Testis (tissue), 3 donors: ENCODE data around the gene MC1R. TPM values are rescaled to one million over a fixed set of nuclear protein-coding genes. Genes with fewer than 3 reads are reported as not detected.

Experiments
- DNase-seq: peaks from one replicate; pipeline ENCODE4 v3.0.0-alpha.2; 2019
- H3K27ac ChIP-seq, 2 donors: fragments of 200-600 bp; sonication (generic); one replicate each; pipeline ENCODE4 v1.5.1; 2019
- H3K27me3 ChIP-seq: fragments of 200-600 bp; sonication (generic); one replicate; pipeline ENCODE4 v1.5.1; 2019
- H3K36me3 ChIP-seq: fragments of 200-600 bp; sonication (generic); one replicate; pipeline ENCODE4 v1.5.1; 2017; ENCODE audit warnings: low read depth; ENCODE audit errors: missing control alignments
- H3K4me1 ChIP-seq: fragments of 200-600 bp; sonication (generic); one replicate; pipeline ENCODE4 v1.5.1; 2019
- H3K4me3 ChIP-seq, 2 donors: fragments of 200-600 bp; sonication (generic); one replicate each; pipeline ENCODE4 v1.5.1; 2017 to 2019
- H3K9me3 ChIP-seq: fragments of 200-600 bp; sonication (generic); one replicate; pipeline ENCODE4 v1.5.1; 2017
- POLR2A ChIP-seq: fragments of 450-650 bp; IDR thresholded peaks from one replicate; pipeline ENCODE4 v1.6.1; 2017; ENCODE audit warnings: antibody characterized with exemption, mild to moderate bottlenecking, moderate library complexity
- WGBS, 2 donors: methylation state at CpG; one replicate each; pipeline ENCODE4 v1.1.5; 2018; 5-methylcytosine and 5-hydroxymethylcytosine counted together
- intact Hi-C: fragments of 100-400 bp; cut with DNase I; formaldehyde crosslinking; loops from one replicate; pipeline ENCODE4 v1.15.1; 2023; ENCODE audit warnings: low total_unique reads
- polyA plus RNA-seq: library from polyadenylated mRNA; stranded (reverse); fragments of 350-450 nt; fragmentation: Illumina TruSeq; extraction: RNeasy Lipid Tissue Mini Kit (QIAGEN cat#74804); gene quantifications from one replicate; pipeline ENCODE4 v1.2.3, GENCODE V29; 2014; ENCODE audit warnings: low read depth, low replicate concordance; ENCODE audit not compliant: insufficient read depth
- total RNA-seq, 2 donors: library from RNA; depleted of rRNA; stranded (reverse); fragments of >200 nt; gene quantifications; one replicate each; pipeline ENCODE4 v1.2.3, GENCODE V29; 2016
- TF ChIP-seq, protein P1 (sequence below), 3 experiments: fragments of 450-650 bp in 2 of 3; fragments of 200-600 bp in 1 of 3; sonication (generic) in 1 of 3; IDR thresholded peaks; one replicate each; pipeline ENCODE4 v1.5.1; 2016 to 2019; ENCODE audit warnings: antibody characterized with exemption in 3 of 3, mild to moderate bottlenecking in 2 of 3, moderate library complexity in 1 of 3

Gene MC1R
- total and polyA plus RNA-seq, 3 donors from 2014 or later: 30.1 to 53.7 (median 40.0) TPM

DNA sequence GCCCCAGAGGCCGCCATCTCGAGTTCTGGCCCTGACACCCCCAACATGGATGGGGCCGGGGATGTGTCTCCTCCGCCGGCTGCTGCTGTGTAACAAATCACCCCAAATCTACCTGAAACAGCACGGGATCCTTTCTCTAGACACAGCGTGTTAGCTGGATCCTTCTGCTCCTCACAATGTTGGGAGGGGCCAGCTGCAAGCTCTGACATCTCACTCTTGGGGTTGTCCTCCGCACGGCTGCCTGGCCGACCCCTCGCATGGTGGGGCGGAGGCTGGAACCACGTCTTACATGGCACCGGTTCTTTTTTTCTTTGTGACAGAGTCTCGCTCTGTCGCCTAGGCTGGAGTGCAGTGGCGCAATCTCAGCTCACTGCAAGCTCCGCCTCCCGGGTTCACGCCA is 18.3 kb downstream of the MC1R start:
- intact Hi-C loops: no loop called here
- no peak overlapping the region for H3K27ac ChIP-seq
- no peaks in the 10 kb centered on the region for H3K27me3 ChIP-seq
- H3K9me3 ChIP-seq: no peaks in the 10 kb centered on the region
- H3K4me3 ChIP-seq: no peak overlapping the region
- no peaks in the 10 kb centered on the region for H3K36me3 ChIP-seq
- DNase-seq: no peak
- WGBS, 2 donors: 87 to 92% methylated on average over 20 of the region's 20 CpGs
- no peak for TF ChIP-seq POLR2A
- TF ChIP-seq, protein P1, sequence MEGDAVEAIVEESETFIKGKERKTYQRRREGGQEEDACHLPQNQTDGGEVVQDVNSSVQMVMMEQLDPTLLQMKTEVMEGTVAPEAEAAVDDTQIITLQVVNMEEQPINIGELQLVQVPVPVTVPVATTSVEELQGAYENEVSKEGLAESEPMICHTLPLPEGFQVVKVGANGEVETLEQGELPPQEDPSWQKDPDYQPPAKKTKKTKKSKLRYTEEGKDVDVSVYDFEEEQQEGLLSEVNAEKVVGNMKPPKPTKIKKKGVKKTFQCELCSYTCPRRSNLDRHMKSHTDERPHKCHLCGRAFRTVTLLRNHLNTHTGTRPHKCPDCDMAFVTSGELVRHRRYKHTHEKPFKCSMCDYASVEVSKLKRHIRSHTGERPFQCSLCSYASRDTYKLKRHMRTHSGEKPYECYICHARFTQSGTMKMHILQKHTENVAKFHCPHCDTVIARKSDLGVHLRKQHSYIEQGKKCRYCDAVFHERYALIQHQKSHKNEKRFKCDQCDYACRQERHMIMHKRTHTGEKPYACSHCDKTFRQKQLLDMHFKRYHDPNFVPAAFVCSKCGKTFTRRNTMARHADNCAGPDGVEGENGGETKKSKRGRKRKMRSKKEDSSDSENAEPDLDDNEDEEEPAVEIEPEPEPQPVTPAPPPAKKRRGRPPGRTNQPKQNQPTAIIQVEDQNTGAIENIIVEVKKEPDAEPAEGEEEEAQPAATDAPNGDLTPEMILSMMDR (IDR thresholded peaks at IDR 0.05): no peak
- no peaks in the 10 kb centered on the region for H3K4me1 ChIP-seq

DNA sequence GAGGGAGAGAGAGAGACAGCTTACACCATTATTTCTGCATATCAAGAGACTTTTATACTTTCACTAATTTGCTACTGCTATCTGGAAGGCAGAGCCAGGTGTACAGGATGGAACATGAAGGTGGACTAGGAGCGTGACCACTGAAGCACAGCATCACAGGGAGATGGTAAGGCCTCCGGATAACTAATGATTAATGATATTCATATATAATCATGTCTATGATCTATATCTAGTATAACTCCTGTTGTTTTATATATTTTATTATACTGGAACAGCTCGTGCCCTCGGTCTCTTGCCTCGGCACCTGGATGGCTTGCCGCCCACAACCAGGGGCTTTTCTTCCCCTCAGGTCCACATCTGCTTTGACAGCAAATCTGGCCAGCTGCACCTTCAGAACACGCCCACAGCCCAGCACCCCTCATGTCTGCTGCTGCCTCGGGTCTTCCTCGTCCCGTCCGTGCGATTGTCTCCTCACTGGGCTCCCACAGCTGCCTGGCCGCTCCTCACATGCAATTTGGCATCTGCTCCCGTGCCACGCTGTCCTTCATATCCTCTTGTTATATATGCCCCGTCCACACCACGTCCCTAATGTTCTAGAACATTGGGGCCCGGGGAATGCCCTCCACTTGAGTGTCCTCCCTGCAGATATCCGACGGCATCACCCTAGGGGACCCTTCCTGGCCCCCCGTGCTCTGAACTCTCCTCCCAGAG is 19.7 kb downstream of the MC1R start:
- 76 to 82% methylated on average over 21 of the region's 21 CpGs for WGBS, 2 donors
- Histone ChIP-seq H3K27me3 (no peaks in the 10 kb centered on the region), H3K9me3 (no peaks in the 10 kb centered on the region), H3K36me3 (no peaks in the 10 kb centered on the region), H3K4me3 (no peak overlapping the region), H3K4me1 (no peaks in the 10 kb centered on the region), H3K27ac (no peak overlapping the region)
- intact Hi-C loops: no loop called here
- TF ChIP-seq POLR2A: no peak
- TF ChIP-seq, protein P1 (IDR thresholded peaks at IDR 0.05): no peak
- DNase-seq: no peak

DNA sequence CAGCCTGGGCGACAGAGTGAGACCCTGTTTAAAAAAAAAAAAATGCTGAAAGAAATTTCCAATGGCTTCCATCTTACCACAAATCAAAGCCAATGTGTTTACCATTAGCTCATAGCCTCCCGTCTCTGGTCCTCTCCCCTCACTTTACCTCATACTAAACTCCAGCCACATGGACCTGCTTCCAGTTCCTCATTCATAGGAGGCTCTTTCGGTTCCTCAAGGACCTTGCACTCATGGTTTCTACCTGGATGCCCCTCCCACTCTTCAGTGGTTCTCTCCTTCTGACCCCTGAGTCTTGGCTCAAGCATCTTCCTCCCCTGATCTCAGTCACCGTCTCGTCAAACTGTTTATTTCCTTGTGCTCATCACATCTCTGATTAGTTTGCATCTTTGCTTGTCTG is 26.1 kb downstream of the MC1R start:
- Histone ChIP-seq H3K27ac (no peak overlapping the region), H3K4me3 (no peak overlapping the region), H3K36me3 (no peaks in the 10 kb centered on the region), H3K27me3 (no peaks in the 10 kb centered on the region), H3K9me3 (no peaks in the 10 kb centered on the region), H3K4me1 (peaks cover 6% of the 10 kb centered on the region)
- TF ChIP-seq POLR2A: no peak
- TF ChIP-seq, protein P1 (IDR thresholded peaks at IDR 0.05): no peak
- WGBS, 2 donors: 78 to 85% methylated on average over 5 of the region's 5 CpGs
- no peak for DNase-seq
- intact Hi-C loops: no loop called here

DNA sequence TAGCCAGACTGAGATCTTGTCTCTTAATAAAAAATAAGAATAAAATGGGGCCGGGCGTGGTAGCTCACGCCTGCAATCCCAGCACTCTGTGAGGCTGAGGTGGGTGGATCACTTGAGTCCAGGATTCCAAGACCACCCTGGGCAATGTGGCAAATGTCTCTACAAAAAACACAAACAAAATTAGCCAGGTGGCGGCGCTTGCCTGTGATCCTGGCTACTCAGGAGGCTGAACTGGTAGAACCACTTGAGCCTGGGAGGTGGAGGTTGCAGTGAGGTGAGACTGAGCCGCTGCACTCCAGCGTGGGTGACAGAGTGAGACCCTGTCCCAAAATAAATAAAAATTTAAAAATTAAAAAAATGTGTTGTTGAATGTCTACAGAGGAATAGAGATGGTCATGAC is 27.0 kb downstream of the MC1R start:
- 86% methylated on average over 7 of the region's 7 CpGs for WGBS, 2 donors
- H3K4me3 ChIP-seq: no peak overlapping the region
- TF ChIP-seq, protein P1 (IDR thresholded peaks at IDR 0.05): no peak
- intact Hi-C loops: no loop called here
- DNase-seq: no peak
- no peaks in the 10 kb centered on the region for H3K36me3 ChIP-seq
- H3K27me3 ChIP-seq: no peaks in the 10 kb centered on the region
- no peak overlapping the region for H3K27ac ChIP-seq
- H3K9me3 ChIP-seq: no peaks in the 10 kb centered on the region
- peaks cover 6% of the 10 kb centered on the region for H3K4me1 ChIP-seq

DNA sequence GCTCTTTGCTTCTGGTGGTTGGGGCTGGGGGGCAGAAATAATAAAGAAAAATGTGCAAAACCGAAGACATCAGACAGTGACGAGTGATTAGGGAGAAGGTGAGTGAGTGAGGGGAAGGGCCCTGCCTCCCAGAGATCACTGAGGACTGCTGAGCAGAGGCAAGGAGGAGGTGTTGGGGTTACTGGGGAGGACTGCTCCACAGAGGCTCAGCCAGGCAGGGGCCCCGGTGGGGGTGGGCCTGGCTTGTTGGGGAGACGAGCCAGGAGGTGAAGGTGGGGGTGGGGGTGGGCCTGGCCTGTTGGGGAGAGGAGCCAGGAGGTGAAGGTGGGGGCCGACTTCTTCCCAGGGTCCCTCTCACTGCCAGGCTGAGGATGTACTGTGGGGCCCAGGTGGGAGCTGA is 27.9 kb downstream of the MC1R start:
- intact Hi-C loops: no loop called here
- H3K27me3 ChIP-seq: no peaks in the 10 kb centered on the region
- H3K4me1 ChIP-seq: peaks cover 6% of the 10 kb centered on the region
- H3K36me3 ChIP-seq: no peaks in the 10 kb centered on the region
- H3K9me3 ChIP-seq: no peaks in the 10 kb centered on the region
- H3K27ac ChIP-seq: no peak overlapping the region
- 63 to 76% methylated on average over 5 of the region's 5 CpGs for WGBS, 2 donors
- no peak for TF ChIP-seq POLR2A
- TF ChIP-seq, protein P1 (IDR thresholded peaks at IDR 0.05): no peak
- no peak overlapping the region for H3K4me3 ChIP-seq
- no peak for DNase-seq
